ENCODE measurements around the gene CUX1.

DNA sequence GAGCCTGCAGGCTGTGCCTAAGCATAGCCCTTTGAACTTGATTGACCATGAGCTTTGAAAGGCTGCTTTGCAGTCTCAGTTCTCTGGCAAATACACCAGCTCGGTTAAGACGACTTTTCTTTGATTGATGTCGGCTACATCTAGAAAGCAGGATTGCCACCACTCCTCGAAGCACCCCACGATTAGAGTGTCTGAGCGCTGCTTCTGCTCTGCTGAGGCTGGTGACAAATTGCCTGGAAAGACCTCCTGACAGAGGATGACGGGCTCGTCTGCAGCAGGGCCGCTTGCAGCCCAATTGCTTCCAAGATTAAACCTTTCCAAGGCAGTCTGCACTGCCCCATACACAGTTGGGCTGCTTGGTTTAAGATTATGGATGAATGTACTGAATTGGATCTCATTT is 182.0 kb downstream of the CUX1 start:
- TF ChIP-seq, protein P1, sequence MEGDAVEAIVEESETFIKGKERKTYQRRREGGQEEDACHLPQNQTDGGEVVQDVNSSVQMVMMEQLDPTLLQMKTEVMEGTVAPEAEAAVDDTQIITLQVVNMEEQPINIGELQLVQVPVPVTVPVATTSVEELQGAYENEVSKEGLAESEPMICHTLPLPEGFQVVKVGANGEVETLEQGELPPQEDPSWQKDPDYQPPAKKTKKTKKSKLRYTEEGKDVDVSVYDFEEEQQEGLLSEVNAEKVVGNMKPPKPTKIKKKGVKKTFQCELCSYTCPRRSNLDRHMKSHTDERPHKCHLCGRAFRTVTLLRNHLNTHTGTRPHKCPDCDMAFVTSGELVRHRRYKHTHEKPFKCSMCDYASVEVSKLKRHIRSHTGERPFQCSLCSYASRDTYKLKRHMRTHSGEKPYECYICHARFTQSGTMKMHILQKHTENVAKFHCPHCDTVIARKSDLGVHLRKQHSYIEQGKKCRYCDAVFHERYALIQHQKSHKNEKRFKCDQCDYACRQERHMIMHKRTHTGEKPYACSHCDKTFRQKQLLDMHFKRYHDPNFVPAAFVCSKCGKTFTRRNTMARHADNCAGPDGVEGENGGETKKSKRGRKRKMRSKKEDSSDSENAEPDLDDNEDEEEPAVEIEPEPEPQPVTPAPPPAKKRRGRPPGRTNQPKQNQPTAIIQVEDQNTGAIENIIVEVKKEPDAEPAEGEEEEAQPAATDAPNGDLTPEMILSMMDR (conservative IDR thresholded peaks at IDR 0.05 in 1 of 2, IDR thresholded peaks at IDR 0.05 in 1 of 2; ENCODE audit: low read depth in 1 of 2, low read length in 2 of 2), result no peak
- no peak for TF ChIP-seq EZH2 (IDR thresholded peaks at IDR 0.05; ENCODE audit: low read length, missing control alignments)

Measured in fibroblast of lung (primary cell).